HepG2 (cell line): ENCODE measurements around the gene ATRIP. TPM values are rescaled to one million over a fixed set of nuclear protein-coding genes. Genes with fewer than 3 reads are reported as not detected.
A peak's percentile ranks its signal among the peaks of the same experiment; 100 is the strongest.

Source experiments
- FIP1L1 ChIP-seq: fragments of 200-400 bp; formaldehyde crosslinking; IDR thresholded peaks from 2 replicates; pipeline ENCODE4 v1.6.1; 2018; ENCODE audit warnings: low read depth, mild to moderate bottlenecking, low read length, moderate library complexity, borderline replicate concordance; ENCODE audit not compliant: insufficient read depth
- KDM1A ChIP-seq: IDR thresholded peaks from 2 replicates; pipeline ENCODE4 v1.6.1; 2016; ENCODE audit warnings: missing compliant biosample characterization
- KDM5B ChIP-seq: sonication (generic); formaldehyde crosslinking; IDR thresholded peaks from 2 replicates; pipeline ENCODE4 v1.4.0; 2020; ENCODE audit warnings: missing genetic modification reagents, mild to moderate bottlenecking, borderline replicate concordance
- KLF15 ChIP-seq: sonication (generic); formaldehyde crosslinking; IDR thresholded peaks from 2 replicates; pipeline ENCODE4 v1.8.1; 2023; ENCODE audit warnings: borderline replicate concordance, mild to moderate bottlenecking, inconsistent platforms, missing genetic modification reagents, mixed read lengths
- SNRNP70 ChIP-seq: fragments of 200-400 bp; formaldehyde crosslinking; IDR thresholded peaks from 2 replicates; pipeline ENCODE4 v1.6.1; 2017; ENCODE audit warnings: mild to moderate bottlenecking, low read depth, low read length, moderate library complexity
- TBX2 ChIP-seq: sonication (generic); formaldehyde crosslinking; IDR thresholded peaks from 2 replicates; pipeline ENCODE4 v1.5.0; 2020; ENCODE audit warnings: missing genetic modification reagents, mild to moderate bottlenecking, borderline replicate concordance
- XRCC5 ChIP-seq: fragments of 200-400 bp; formaldehyde crosslinking; optimal IDR thresholded peaks from 2 replicates; pipeline ENCODE3; 2017; ENCODE audit warnings: mild to moderate bottlenecking, low read length
- ZKSCAN5 ChIP-seq: sonication (generic); formaldehyde crosslinking; IDR thresholded peaks from 2 replicates; pipeline ENCODE4 v1.5.1; 2020; ENCODE audit warnings: mild to moderate bottlenecking, missing genetic modification reagents
- ZNF335 ChIP-seq: sonication (generic); formaldehyde crosslinking; IDR thresholded peaks from 2 replicates; pipeline ENCODE4 v1.4.0; 2020; ENCODE audit warnings: missing genetic modification reagents
- ZNF563 ChIP-seq: sonication (generic); formaldehyde crosslinking; IDR thresholded peaks from 2 replicates; pipeline ENCODE4 v1.8.0; 2022; ENCODE audit warnings: mild to moderate bottlenecking, moderate library complexity, missing genetic modification reagents
- ZNF619 ChIP-seq: sonication (generic); formaldehyde crosslinking; IDR thresholded peaks from 2 replicates; pipeline ENCODE4 v1.4.0; 2020; ENCODE audit warnings: mild to moderate bottlenecking, missing genetic modification reagents
- polyA plus RNA-seq, 8 experiments: library from polyadenylated mRNA; depleted of rRNA in 3 of 8; stranded (reverse) in 7 of 8; unstranded in 1 of 8; fragments of >200 nt; fragmentation: Illumina TruSeq in 4 of 8; extraction: Trizol in 4 of 8; gene quantifications; 2 replicates each; pipeline versions ENCODE4 v1.2.1 to v1.2.3, GENCODE V29; 2011 to 2016; ENCODE audit warnings: low read depth in 4 of 8, missing spikeins in 1 of 8, mixed read lengths in 1 of 8; ENCODE audit not compliant: insufficient read depth in 1 of 8
- total RNA-seq, 5 experiments: library from RNA; depleted of rRNA; stranded (reverse); fragments of >200 nt; fragmentation: Illumina TruSeq; extraction: Trizol; gene quantifications; 2 replicates each; pipeline ENCODE4 v1.2.3, GENCODE V29; 2016; ENCODE audit warnings: low read depth in 1 of 5
- TF ChIP-seq, protein P1 (sequence below): sonication (generic); formaldehyde crosslinking; IDR thresholded peaks from 2 replicates; pipeline ENCODE4 v1.4.0; 2020; ENCODE audit warnings: missing genetic modification reagents
- TF ChIP-seq, protein P2 (sequence below): sonication (generic); formaldehyde crosslinking; IDR thresholded peaks from 2 replicates; pipeline ENCODE4 v1.5.0; 2020; ENCODE audit warnings: missing genetic modification reagents
- TF ChIP-seq, protein P3 (sequence below): sonication (generic); formaldehyde crosslinking; conservative IDR thresholded peaks from 2 replicates; pipeline ENCODE4 v1.8.0; 2022; ENCODE audit warnings: missing genetic modification reagents
- TF ChIP-seq, protein P4 (sequence below): sonication (generic); formaldehyde crosslinking; IDR thresholded peaks from 2 replicates; pipeline ENCODE4 v1.4.0; 2020; ENCODE audit warnings: mild to moderate bottlenecking, low read depth, missing genetic modification reagents
- TF ChIP-seq, protein P5 (sequence below): IDR thresholded peaks from 2 replicates; pipeline ENCODE4 v1.6.1; 2016
- TF ChIP-seq, protein P6 (sequence below): sonication (generic); formaldehyde crosslinking; IDR thresholded peaks from 2 replicates; pipeline ENCODE4 v1.4.0; 2020; ENCODE audit warnings: mild to moderate bottlenecking, missing genetic modification reagents

ATRIP gene
- total and polyA plus RNA-seq, 2 of the 13 experiments (the other 11 are each of a cell fraction or from before 2014, with no cell fraction given), result 5.1 to 12.5 TPM

DNA sequence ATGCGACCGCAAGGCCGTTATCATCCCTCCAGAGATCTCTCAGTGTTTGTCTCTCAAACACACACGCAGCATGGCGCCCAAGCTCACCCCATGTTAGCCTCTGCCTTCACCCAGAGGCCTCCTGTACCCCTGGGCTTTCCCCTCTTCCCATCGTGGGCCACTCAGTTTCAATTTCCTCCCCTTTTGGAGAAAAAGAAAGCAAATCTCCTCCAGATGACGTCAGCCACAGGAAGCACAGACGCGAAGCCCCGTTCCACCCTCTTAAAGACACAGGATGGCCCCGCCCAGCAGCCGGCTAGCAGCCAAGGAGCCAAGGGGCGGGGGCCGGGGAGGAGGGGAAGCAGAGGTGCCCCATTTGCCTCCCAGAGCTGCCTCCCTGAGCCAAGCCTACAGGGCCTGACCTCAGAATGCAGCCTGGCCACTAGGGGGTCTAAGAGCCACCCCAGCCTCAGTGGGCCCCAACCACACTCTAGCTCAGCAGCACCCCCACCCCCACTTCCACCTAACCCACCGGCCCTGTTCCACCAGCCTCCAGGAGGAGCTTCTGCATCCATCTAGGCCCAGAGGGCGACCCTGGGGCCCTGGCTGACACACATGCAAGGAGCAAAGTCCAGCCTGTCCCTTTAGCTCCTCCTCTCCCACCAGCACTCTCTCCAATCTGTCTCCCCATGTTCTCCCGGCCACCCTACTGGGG is 26.5 kb downstream of the ATRIP start (continued):
- TF ChIP-seq, protein P1, sequence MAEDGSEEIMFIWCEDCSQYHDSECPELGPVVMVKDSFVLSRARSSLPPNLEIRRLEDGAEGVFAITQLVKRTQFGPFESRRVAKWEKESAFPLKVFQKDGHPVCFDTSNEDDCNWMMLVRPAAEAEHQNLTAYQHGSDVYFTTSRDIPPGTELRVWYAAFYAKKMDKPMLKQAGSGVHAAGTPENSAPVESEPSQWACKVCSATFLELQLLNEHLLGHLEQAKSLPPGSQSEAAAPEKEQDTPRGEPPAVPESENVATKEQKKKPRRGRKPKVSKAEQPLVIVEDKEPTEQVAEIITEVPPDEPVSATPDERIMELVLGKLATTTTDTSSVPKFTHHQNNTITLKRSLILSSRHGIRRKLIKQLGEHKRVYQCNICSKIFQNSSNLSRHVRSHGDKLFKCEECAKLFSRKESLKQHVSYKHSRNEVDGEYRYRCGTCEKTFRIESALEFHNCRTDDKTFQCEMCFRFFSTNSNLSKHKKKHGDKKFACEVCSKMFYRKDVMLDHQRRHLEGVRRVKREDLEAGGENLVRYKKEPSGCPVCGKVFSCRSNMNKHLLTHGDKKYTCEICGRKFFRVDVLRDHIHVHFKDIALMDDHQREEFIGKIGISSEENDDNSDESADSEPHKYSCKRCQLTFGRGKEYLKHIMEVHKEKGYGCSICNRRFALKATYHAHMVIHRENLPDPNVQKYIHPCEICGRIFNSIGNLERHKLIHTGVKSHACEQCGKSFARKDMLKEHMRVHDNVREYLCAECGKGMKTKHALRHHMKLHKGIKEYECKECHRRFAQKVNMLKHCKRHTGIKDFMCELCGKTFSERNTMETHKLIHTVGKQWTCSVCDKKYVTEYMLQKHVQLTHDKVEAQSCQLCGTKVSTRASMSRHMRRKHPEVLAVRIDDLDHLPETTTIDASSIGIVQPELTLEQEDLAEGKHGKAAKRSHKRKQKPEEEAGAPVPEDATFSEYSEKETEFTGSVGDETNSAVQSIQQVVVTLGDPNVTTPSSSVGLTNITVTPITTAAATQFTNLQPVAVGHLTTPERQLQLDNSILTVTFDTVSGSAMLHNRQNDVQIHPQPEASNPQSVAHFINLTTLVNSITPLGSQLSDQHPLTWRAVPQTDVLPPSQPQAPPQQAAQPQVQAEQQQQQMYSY (CRISPR knock-in tag), result no peak
- TF ChIP-seq ZNF619 (CRISPR knock-in tag) (peak; percentile 70; the same call in 1 of the 2 replicates), ZNF335 (CRISPR knock-in tag) (0 out of 2 replicates have a peak, but pooled peaks have one; percentile 48), KDM1A (CRISPR knock-in tag) (no peak; the same call in 1 of the 2 replicates), SNRNP70 (no peak), KDM5B (peak; percentile 70; the same call in 1 of the 2 replicates), ZKSCAN5 (CRISPR knock-in tag) (no peak), XRCC5 (peak; percentile 77), KLF15 (CRISPR knock-in tag) (no peak), TBX2 (CRISPR knock-in tag) (peak; percentile 79), FIP1L1 (no peak), ZNF563 (CRISPR knock-in tag) (peak; percentile 51)
- TF ChIP-seq, protein P2, sequence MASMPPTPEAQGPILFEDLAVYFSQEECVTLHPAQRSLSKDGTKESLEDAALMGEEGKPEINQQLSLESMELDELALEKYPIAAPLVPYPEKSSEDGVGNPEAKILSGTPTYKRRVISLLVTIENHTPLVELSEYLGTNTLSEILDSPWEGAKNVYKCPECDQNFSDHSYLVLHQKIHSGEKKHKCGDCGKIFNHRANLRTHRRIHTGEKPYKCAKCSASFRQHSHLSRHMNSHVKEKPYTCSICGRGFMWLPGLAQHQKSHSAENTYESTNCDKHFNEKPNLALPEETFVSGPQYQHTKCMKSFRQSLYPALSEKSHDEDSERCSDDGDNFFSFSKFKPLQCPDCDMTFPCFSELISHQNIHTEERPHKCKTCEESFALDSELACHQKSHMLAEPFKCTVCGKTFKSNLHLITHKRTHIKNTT (CRISPR knock-in tag), result no peak
- TF ChIP-seq, protein P3, sequence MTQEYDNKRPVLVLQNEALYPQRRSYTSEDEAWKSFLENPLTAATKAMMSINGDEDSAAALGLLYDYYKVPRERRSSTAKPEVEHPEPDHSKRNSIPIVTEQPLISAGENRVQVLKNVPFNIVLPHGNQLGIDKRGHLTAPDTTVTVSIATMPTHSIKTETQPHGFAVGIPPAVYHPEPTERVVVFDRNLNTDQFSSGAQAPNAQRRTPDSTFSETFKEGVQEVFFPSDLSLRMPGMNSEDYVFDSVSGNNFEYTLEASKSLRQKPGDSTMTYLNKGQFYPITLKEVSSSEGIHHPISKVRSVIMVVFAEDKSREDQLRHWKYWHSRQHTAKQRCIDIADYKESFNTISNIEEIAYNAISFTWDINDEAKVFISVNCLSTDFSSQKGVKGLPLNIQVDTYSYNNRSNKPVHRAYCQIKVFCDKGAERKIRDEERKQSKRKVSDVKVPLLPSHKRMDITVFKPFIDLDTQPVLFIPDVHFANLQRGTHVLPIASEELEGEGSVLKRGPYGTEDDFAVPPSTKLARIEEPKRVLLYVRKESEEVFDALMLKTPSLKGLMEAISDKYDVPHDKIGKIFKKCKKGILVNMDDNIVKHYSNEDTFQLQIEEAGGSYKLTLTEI (CRISPR knock-in tag), result no peak
- TF ChIP-seq, protein P4, sequence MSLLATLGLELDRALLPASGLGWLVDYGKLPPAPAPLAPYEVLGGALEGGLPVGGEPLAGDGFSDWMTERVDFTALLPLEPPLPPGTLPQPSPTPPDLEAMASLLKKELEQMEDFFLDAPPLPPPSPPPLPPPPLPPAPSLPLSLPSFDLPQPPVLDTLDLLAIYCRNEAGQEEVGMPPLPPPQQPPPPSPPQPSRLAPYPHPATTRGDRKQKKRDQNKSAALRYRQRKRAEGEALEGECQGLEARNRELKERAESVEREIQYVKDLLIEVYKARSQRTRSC (CRISPR knock-in tag), result no peak
- TF ChIP-seq, protein P5, sequence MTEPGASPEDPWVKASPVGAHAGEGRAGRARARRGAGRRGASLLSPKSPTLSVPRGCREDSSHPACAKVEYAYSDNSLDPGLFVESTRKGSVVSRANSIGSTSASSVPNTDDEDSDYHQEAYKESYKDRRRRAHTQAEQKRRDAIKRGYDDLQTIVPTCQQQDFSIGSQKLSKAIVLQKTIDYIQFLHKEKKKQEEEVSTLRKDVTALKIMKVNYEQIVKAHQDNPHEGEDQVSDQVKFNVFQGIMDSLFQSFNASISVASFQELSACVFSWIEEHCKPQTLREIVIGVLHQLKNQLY (CRISPR knock-in tag), result no peak
- TF ChIP-seq, protein P6, sequence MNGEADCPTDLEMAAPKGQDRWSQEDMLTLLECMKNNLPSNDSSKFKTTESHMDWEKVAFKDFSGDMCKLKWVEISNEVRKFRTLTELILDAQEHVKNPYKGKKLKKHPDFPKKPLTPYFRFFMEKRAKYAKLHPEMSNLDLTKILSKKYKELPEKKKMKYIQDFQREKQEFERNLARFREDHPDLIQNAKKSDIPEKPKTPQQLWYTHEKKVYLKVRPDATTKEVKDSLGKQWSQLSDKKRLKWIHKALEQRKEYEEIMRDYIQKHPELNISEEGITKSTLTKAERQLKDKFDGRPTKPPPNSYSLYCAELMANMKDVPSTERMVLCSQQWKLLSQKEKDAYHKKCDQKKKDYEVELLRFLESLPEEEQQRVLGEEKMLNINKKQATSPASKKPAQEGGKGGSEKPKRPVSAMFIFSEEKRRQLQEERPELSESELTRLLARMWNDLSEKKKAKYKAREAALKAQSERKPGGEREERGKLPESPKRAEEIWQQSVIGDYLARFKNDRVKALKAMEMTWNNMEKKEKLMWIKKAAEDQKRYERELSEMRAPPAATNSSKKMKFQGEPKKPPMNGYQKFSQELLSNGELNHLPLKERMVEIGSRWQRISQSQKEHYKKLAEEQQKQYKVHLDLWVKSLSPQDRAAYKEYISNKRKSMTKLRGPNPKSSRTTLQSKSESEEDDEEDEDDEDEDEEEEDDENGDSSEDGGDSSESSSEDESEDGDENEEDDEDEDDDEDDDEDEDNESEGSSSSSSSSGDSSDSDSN (CRISPR knock-in tag), result peak; percentile 81
